Measurements from ENCODE around the gene OR2T1.
"Not testable (repeated sequence)": the region's sequence is repeated elsewhere in the genome, so short reads cannot be mapped to it uniquely, and the experiment has no call there.

OR2T1 gene

DNA sequence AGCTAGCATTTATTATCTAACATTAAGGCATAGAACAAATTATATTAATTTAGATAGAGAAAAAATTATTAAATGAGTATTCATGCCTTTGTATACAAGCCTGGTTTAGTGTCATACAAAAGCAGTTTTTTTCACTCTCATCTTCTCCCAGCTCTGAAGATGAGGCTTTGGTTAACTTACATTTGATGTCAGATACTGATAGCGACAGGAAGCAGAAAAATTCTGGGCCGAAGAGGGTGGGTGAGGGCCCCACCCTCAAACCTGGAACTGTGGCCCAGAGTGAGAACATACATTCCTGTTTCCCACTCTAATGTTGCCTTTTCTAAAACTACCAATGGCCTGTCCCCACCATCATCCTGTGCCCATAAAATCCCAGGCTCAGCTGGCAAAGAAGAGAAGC lies 15.0 kb downstream of the OR2T1 start:
- DNase-seq, result no peak
- H3K9me3 Mint-ChIP-seq, result peaks cover 15% of the 10 kb centered on the region
- H3K4me1 Mint-ChIP-seq, result peaks cover 12% of the 10 kb centered on the region
- H3K4me3 Mint-ChIP-seq, result no peak overlapping the region
- H3K36me3 Mint-ChIP-seq, result peaks cover 3% of the 10 kb centered on the region
- no peaks in the 10 kb centered on the region for H3K27me3 Mint-ChIP-seq
- CTCF ChIA-PET, result no interaction called here
- no peak overlapping the region for H3K27ac Mint-ChIP-seq

DNA sequence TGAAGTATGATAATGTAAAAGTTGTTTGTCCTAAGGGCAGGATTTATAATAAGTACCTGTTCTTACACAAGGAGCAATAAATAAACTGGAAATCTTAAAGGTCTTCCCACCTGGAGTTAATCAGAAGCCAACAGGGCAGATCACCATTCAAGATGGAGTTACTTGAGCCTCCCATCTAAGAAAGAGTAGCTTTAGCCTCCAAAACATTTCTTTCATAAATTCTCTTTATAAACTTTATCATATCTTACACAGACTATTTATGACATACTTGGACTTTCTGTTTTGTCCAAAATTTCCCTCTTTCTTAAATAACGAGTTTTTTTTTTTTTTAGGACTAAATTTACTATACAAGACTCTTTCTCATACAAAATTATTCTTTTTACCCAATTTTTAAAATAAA lies 18.5 kb downstream of the OR2T1 start:
- Mint-ChIP-seq H3K4me3 (no peak overlapping the region), H3K9me3 (peaks cover 20% of the 10 kb centered on the region), H3K27me3 (no peaks in the 10 kb centered on the region), H3K4me1 (peaks cover 12% of the 10 kb centered on the region), H3K36me3 (peaks cover 3% of the 10 kb centered on the region), H3K27ac (no peak overlapping the region)
- DNase-seq, result no peak
- CTCF ChIA-PET, result no interaction called here

DNA sequence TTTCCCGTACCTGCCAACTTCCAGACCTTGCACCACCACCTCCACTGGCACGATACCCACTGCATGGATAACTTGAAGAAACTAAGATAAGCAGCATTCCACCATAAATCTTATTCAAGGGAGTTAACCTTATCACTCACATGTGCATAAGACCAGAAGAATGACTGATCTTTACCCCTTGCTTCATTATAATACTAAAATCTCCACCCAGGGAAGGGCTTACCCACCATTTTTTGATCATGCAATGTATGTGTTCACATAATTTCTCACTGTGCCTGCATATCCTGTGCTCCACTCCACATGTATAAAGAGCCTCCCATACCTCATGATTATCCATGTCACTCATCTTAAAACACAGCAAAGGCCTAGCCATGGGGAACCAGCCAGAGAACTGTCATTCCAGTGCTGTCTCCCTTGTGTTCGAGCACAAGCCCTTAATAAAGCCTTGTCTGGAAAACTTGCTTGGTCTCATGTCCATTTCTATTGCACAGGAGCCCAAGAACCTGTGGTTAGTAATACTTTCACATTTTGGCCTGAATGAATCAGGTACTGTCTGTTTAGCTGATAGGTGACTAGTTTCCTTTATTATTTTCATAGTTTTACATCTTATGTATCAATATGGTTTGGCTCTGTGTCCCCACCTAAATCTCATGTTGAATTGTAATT lies 24.8 kb downstream of the OR2T1 start:
- H3K4me3 Mint-ChIP-seq, H3K27me3 Mint-ChIP-seq, H3K27ac Mint-ChIP-seq, H3K4me1 Mint-ChIP-seq, DNase-seq, H3K36me3 Mint-ChIP-seq, H3K9me3 Mint-ChIP-seq, CTCF ChIA-PET: not testable (repeated sequence)

DNA sequence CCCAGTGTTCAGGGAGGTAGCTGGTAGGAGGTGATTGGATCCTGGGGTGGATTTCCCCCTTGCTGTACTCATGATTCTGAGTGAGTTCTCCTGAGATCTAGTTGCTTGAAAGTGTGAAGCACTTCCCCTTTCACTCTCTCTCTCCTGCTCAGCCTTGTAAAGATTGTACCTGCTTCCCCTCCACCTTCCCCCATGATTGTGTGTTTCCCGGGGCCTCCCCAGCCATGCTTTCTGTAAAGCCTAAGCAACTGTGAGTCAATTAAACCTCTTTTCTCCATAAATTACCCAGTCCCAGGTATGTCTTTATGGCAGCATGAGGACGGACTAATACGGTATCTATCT lies 25.3 kb downstream of the OR2T1 start:
- H3K27ac Mint-ChIP-seq, H3K4me3 Mint-ChIP-seq, H3K9me3 Mint-ChIP-seq, DNase-seq, H3K36me3 Mint-ChIP-seq, CTCF ChIA-PET, H3K27me3 Mint-ChIP-seq, H3K4me1 Mint-ChIP-seq: not testable (repeated sequence)

DNA sequence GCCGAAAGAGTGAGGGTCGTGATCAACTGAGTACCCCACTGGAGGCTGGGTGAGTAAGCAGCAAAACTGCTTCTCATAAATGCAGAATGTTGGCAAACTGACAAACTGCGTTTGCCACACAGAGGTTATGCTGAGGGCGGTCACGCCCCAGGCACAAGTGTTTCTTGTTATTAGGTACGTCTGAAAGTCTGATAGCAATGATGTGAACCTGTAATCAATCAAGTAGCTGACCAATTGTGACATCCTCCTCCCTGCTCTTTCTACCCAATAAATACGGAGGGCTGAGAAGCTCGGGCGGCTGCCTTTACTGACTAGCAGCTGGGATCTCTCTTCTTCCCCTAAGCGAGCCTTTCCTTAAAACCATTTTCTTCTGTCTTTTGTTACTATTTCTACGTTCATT lies 28.8 kb downstream of the OR2T1 start:
- H3K9me3 Mint-ChIP-seq, H3K27ac Mint-ChIP-seq, CTCF ChIA-PET, H3K4me3 Mint-ChIP-seq, H3K27me3 Mint-ChIP-seq, DNase-seq, H3K36me3 Mint-ChIP-seq, H3K4me1 Mint-ChIP-seq: not testable (repeated sequence)

DNA sequence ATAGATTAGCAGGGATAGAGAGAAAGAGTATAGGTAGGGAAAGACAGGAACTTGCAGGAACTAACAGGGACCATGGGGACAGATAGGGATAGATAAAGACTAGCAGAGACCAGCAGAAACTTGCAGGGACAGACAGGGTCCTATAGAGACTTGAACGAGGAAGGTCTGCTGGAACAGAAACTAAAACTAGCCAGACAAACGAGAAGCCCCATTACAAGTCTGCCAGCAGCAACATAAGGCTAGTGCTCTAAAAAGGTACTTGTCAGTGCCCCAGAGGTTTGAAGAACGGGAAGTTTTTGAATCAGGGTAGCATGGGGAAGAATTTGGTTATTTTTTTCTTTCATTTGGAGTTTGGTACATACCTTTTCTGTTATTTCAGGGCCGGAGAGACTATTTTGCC lies 29.4 kb downstream of the OR2T1 start:
- H3K27me3 Mint-ChIP-seq, H3K9me3 Mint-ChIP-seq, H3K27ac Mint-ChIP-seq, H3K4me1 Mint-ChIP-seq, CTCF ChIA-PET, DNase-seq, H3K4me3 Mint-ChIP-seq, H3K36me3 Mint-ChIP-seq: not testable (repeated sequence)

DNA sequence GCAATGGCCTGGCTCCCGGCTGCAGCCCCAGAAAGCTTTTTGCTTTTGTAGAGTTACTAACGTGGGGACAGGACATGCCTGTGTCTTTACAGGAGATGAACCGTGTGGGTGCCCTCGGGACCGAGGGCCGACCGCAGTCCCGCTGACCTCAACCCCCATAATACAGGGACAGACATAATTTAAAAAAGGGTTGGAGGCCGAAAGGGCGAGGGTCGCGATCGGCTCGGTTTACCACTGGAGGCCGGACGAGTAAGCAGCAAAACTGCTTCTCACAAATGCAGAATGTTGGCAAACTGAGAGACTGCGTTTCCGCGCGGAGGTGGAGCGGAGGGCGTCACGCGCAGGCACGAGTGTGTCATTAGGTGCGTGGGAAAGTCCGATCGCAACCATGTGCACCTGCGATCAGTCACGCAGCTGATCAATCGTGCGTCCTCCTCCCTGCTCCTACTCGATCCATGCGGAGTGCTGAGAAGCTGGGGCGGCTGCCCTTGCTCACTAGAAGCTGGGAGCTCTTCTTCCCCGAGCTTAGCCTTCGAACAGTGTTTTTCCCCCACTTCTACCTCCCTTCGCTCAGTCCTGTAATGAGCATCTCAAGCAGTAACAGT lies 31.1 kb downstream of the OR2T1 start:
- CTCF ChIA-PET, H3K27ac Mint-ChIP-seq, H3K4me3 Mint-ChIP-seq, H3K36me3 Mint-ChIP-seq, H3K4me1 Mint-ChIP-seq, H3K27me3 Mint-ChIP-seq, DNase-seq, H3K9me3 Mint-ChIP-seq: not testable (repeated sequence)

DNA sequence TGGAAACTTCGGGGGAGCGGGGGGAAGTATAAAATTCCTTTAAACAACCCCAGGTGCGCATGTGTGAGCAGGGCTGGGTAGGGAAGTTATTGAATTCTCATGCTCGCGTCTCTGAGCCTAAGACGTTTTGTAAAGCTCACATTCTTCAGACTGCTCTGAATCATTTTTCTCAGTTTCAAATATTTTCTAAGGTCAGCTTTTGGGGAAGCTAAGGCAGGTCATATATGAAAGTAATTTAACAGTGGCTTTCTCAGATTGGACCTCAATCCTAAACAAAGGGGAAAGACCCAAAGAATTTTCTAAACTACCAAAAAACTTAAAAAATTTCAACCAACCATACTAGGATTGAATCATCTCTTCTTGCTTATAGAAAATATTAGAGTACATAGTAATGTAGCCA lies 32.1 kb downstream of the OR2T1 start:
- H3K27ac Mint-ChIP-seq, H3K36me3 Mint-ChIP-seq, H3K27me3 Mint-ChIP-seq: not testable (repeated sequence)

DNA sequence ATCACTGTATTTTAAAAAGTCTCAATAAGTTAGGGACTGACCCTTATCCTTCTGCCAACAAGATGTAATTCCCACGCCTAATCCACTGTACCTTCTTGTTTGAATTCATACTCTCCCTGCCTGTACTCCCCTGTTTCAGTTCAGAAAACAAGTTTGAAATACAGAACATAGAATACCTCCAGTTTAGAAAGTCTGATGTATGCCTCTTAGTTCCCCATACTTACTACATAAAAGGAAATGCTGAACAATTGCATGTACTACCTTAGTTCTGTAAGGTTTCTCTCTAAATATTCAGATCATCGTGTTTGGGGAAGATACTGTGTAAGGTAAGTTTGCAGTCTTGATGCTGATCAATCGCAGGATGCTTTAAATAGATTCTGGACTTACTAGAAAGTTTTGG lies 33.5 kb downstream of the OR2T1 start:
- DNase-seq, CTCF ChIA-PET, H3K27ac Mint-ChIP-seq: not testable (repeated sequence)

More for the DNA sequence above, 32.1 kb downstream of the OR2T1 start:
- H3K4me3 Mint-ChIP-seq, CTCF ChIA-PET, DNase-seq, H3K4me1 Mint-ChIP-seq, H3K9me3 Mint-ChIP-seq: not testable (repeated sequence)

DNA sequence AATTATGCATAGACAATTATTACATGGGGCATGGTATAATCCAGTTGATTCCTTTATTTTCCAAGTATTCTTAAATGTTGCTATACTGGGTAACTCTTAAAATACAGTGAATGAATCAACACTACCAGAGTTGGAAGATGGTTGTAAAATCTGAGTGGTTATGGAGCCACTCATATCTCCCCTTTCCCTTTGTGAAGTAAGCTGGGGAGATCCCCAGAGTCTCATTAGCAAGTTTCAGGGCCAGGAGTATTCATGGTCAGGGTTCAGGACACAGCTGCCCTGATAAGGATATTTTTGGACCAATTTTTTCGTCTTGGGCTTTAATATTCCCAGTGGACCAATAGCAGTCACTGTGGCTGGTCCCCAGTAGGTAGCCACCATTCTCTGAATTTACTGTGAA lies 35.8 kb downstream of the OR2T1 start:
- H3K4me1 Mint-ChIP-seq, H3K4me3 Mint-ChIP-seq, H3K36me3 Mint-ChIP-seq, CTCF ChIA-PET, H3K27ac Mint-ChIP-seq, DNase-seq, H3K9me3 Mint-ChIP-seq, H3K27me3 Mint-ChIP-seq: not testable (repeated sequence)

More for the DNA sequence above, 33.5 kb downstream of the OR2T1 start:
- not testable (repeated sequence) for H3K4me1 Mint-ChIP-seq, H3K9me3 Mint-ChIP-seq, H3K36me3 Mint-ChIP-seq, H3K4me3 Mint-ChIP-seq, H3K27me3 Mint-ChIP-seq

DNA sequence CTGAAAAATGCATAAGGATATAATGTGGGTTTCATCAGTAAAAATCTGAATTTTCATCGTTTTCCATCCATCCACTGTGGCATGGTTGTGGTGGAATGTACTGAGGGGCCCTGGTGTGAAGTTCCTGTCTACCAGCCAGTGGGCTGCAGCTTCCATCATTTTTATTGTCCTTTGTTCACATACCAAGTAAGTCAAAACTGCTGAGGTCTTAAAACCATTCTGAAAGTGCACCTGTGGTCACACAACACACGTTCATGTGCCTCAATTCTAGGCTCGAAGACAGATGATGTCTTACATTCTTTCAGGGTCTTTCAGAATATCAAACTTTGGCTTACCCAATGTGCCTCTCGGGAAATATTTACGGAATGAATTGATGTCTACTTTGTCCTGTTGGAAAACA lies 36.4 kb downstream of the OR2T1 start:
- H3K4me1 Mint-ChIP-seq, H3K27ac Mint-ChIP-seq, CTCF ChIA-PET, H3K36me3 Mint-ChIP-seq, H3K4me3 Mint-ChIP-seq, H3K27me3 Mint-ChIP-seq, DNase-seq, H3K9me3 Mint-ChIP-seq: not testable (repeated sequence)

DNA sequence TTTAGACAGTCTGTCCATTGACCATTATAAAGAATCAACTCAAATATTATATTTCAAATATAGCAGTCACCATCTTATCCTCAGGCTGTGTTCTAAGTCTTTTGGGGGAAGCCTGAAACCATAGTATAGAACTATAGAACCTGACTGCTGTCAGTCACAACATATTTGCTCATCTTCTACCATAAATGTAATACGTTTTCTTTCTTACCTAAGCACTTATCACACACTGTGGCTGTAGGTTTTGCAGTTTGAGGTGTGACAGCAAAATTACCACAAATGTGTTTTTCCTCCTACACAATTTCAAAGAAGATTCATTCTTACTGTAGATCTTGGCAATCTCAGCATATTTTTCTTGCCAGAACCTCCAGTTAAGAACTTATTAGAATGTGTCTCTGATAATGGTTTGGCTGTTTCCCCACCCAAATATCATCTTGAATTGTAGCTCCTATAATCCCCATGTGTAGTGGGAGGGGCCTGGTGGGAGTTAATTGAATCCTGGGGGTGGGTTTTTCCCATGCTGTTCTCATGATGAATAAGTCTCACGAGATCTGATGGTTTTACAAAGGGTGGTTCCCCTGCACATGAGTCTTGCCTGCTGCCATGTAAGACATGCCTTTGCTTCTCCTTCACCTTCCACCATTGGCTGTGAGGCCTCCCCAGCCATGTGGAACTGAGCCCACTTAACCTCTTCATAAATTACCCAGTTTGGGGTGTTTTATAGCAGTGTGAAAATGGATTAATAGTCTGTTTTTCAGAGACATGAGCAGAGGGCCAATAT lies 39.8 kb downstream of the OR2T1 start:
- H3K36me3 Mint-ChIP-seq, H3K4me1 Mint-ChIP-seq, CTCF ChIA-PET, DNase-seq, H3K4me3 Mint-ChIP-seq, H3K27me3 Mint-ChIP-seq, H3K9me3 Mint-ChIP-seq, H3K27ac Mint-ChIP-seq: not testable (repeated sequence)

DNA sequence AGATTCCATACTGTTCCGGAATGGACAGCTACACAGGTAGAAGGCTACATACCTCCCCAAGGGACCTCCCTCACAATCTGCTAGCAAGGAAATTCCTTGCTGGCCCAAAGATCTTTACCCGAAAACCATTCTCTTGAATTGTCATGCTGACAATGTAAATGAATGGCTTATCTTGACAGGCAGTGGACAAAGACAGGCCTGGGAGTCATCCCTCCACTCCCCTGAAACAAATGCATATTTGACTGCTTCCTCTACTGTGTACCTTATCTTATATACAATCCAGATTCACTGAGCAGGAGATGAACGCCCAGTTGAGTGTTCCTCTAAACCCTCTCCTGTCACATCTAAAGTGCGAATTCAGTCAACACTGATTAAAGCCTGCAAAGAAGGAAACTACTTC lies 41.8 kb downstream of the OR2T1 start:
- H3K36me3 Mint-ChIP-seq, H3K4me3 Mint-ChIP-seq, H3K27ac Mint-ChIP-seq, CTCF ChIA-PET, H3K27me3 Mint-ChIP-seq, H3K4me1 Mint-ChIP-seq, H3K9me3 Mint-ChIP-seq, DNase-seq: not testable (repeated sequence)

DNA sequence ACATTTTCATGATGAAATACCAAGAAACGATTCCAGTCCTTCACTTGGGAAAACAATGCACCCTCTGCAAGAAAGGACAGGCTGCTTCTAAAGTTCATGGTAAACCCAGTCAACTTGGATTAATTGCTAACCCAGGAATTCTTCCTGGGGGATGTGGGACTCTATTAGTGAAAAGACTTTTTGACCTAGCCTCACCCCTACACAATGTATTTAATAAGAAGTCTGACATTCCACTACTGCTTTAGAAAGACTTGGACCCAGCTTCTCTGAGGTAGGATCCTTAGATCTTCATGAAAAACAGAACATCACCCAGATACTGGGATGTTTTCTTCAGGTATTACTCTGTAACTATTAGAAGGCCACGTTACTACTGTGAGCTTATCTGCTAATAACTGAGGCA lies 42.6 kb downstream of the OR2T1 start, which contains the start of gene OR2T2:
TSS of gene OR2T2 (plus strand) at position 239 of the 400 bp plus-strand sequence. CDS start 7,161 bp downstream, outside the sequence.
- H3K36me3 Mint-ChIP-seq, H3K4me1 Mint-ChIP-seq, H3K4me3 Mint-ChIP-seq, H3K27ac Mint-ChIP-seq, DNase-seq, H3K9me3 Mint-ChIP-seq, H3K27me3 Mint-ChIP-seq: not testable (repeated sequence)
- CTCF ChIA-PET, result interaction anchor here (0.6 kb wide), 1 partner anchor 17 kb away, joined by 3 read pairs; no protein-coding TSS in a partner anchor

DNA sequence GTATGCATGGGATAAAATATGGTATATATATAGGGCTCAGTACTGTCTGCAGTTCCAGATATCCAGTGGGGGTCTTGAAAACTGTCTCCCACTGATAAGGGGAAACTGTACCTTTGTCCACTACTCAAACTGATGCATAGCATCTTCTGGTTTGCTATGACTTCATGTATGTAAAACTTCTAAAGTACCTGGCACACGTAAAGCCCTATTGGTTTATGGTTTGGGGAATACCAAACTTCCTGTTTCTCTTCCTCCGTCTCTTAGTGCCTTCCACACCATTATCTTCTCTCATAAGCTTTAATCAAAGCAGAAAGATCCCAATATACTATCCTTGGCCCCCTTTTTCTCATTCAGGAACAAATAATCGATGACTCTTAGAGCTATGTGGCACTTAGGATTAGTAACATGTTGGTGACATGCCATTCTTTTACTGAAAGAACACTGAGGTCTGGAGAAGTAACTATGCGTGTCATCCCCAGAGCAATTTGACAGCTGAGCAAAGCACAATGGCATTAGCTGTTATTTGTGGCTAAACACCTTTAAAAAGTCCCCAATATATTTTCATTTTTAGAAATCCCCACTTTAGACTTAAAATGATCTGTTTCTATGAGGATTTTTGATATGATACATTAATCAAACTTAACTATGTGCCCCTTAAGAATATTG lies 45.7 kb downstream of the OR2T1 start:
- H3K27ac Mint-ChIP-seq, H3K4me3 Mint-ChIP-seq, H3K27me3 Mint-ChIP-seq, H3K9me3 Mint-ChIP-seq, CTCF ChIA-PET, DNase-seq, H3K36me3 Mint-ChIP-seq, H3K4me1 Mint-ChIP-seq: not testable (repeated sequence)
